ENCODE data around the gene CACNA2D2.

The CACNA2D2 gene

GRCh38 chr3:50339485-50340146, 163.8 kb downstream of the CACNA2D2 start:
- TF ChIP-seq CTCF (IDR thresholded peaks at IDR 0.05; ENCODE audit: borderline replicate concordance, control extremely low read depth, extremely low read depth, insufficient read depth, missing control alignments) = no peak
- in situ Hi-C loops (cut with MboI; ENCODE audit: low sequenced_read_pairs, unreplicated experiment) = no loop called here
- DNase-seq (ENCODE audit: low spot score) = no peak

- TF ChIP-seq CTCF (IDR thresholded peaks at IDR 0.05; ENCODE audit: borderline replicate concordance, control extremely low read depth, extremely low read depth, insufficient read depth, missing control alignments) = no peak
- in situ Hi-C loops (cut with MboI; ENCODE audit: low sequenced_read_pairs, unreplicated experiment) = no loop called here
- DNase-seq (ENCODE audit: low spot score) = no peak
Observed at GRCh38 chr3:50338965-50339364, 164.5 kb downstream of the CACNA2D2 start.

- peak; percentile 99 for DNase-seq (ENCODE audit: low spot score)
- TF ChIP-seq CTCF (IDR thresholded peaks at IDR 0.05; ENCODE audit: borderline replicate concordance, control extremely low read depth, extremely low read depth, insufficient read depth, missing control alignments) = no peak
- in situ Hi-C loops (cut with MboI; ENCODE audit: low sequenced_read_pairs, unreplicated experiment) = no loop called here
Observed at GRCh38 chr3:50337175-50337861, 166.1 kb downstream of the CACNA2D2 start.

- TF ChIP-seq CTCF (IDR thresholded peaks at IDR 0.05; ENCODE audit: borderline replicate concordance, control extremely low read depth, extremely low read depth, insufficient read depth, missing control alignments) = no peak
- in situ Hi-C loops (cut with MboI; ENCODE audit: low sequenced_read_pairs, unreplicated experiment) = no loop called here
- DNase-seq (ENCODE audit: low spot score) = no peak
Observed at GRCh38 chr3:50336452-50337174, 166.8 kb downstream of the CACNA2D2 start.

- in situ Hi-C loops (cut with MboI; ENCODE audit: low sequenced_read_pairs, unreplicated experiment) = no loop called here
- TF ChIP-seq CTCF (IDR thresholded peaks at IDR 0.05; ENCODE audit: borderline replicate concordance, control extremely low read depth, extremely low read depth, insufficient read depth, missing control alignments) = no peak
- no peak for DNase-seq (ENCODE audit: low spot score)
Observed at GRCh38 chr3:50334339-50335075, 168.9 kb downstream of the CACNA2D2 start.

- TF ChIP-seq CTCF (IDR thresholded peaks at IDR 0.05; ENCODE audit: borderline replicate concordance, control extremely low read depth, extremely low read depth, insufficient read depth, missing control alignments) = no peak
- in situ Hi-C loops (cut with MboI; ENCODE audit: low sequenced_read_pairs, unreplicated experiment) = no loop called here
- DNase-seq (ENCODE audit: low spot score) = no peak
Observed at GRCh38 chr3:50333744-50334328, 169.6 kb downstream of the CACNA2D2 start.
